HG03280 (cell line): ENCODE data around the gene TNFAIP8L2.

ENCODE experiments used
- ATAC-seq: cut with Tn5 transposase; IDR thresholded peaks from one replicate; pipeline ENCODE4 v1.9.1; 2021; ENCODE audit warnings: mild to moderate bottlenecking, moderate library complexity; ENCODE audit not compliant: unreplicated experiment

TNFAIP8L2 gene

GRCh38 chr1:151145304-151146071 lies 11.0 kb upstream of the TNFAIP8L2 start:
- no peak for ATAC-seq

- ATAC-seq: no peak
Observed at GRCh38 chr1:151146072-151146411, 10.4 kb upstream of the TNFAIP8L2 start.

- ATAC-seq: peak; percentile 95
Observed at GRCh38 chr1:151146412-151147131, 9.9 kb upstream of the TNFAIP8L2 start, which contains the start of gene SEMA6C. TSS of gene SEMA6C (minus strand) at chr1:151146631. CDS start at chr1:151142621, 4,010 bp downstream.

GRCh38 chr1:151147132-151147503 lies 9.3 kb upstream of the TNFAIP8L2 start:
- ATAC-seq: no peak

GRCh38 chr1:151147665-151148064 lies 8.8 kb upstream of the TNFAIP8L2 start:
- ATAC-seq: no peak

GRCh38 chr1:151157067-151157531 lies 650 bp downstream of the TNFAIP8L2 start:
- no peak for ATAC-seq

GRCh38 chr1:151158326-151158725 lies 1.9 kb downstream of the TNFAIP8L2 start:
- no peak for ATAC-seq

- no peak for ATAC-seq
Observed at GRCh38 chr1:151158751-151159251, 2.4 kb downstream of the TNFAIP8L2 start.

GRCh38 chr1:151159373-151159772 lies 2.9 kb downstream of the TNFAIP8L2 start:
- ATAC-seq: no peak

- ATAC-seq: no peak
Observed at GRCh38 chr1:151164732-151165280, 8.4 kb downstream of the TNFAIP8L2 start.

GRCh38 chr1:151165281-151165737 lies 8.9 kb downstream of the TNFAIP8L2 start:
- peak; percentile 10 for ATAC-seq

GRCh38 chr1:151165738-151166504 lies 9.5 kb downstream of the TNFAIP8L2 start, which contains the start of the genes LYSMD1 and SCNM1:
TSS of gene LYSMD1 (minus strand) at chr1:151165902. CDS start at chr1:151165258, 644 bp downstream.
TSS of gene SCNM1 (plus strand) at chr1:151166144. CDS start at chr1:151166153, 9 bp downstream.
- peak; percentile 93 for ATAC-seq

- ATAC-seq: no peak
Observed at GRCh38 chr1:151166505-151166956, 10.1 kb downstream of the TNFAIP8L2 start.

- no peak for ATAC-seq
Observed at GRCh38 chr1:151167116-151167515, 10.7 kb downstream of the TNFAIP8L2 start.

GRCh38 chr1:151171190-151171589 lies 14.7 kb downstream of the TNFAIP8L2 start:
- no peak for ATAC-seq

GRCh38 chr1:151175041-151175741 lies 18.7 kb downstream of the TNFAIP8L2 start:
- no peak for ATAC-seq

- no peak for ATAC-seq
Observed at GRCh38 chr1:151175863-151176262, 19.4 kb downstream of the TNFAIP8L2 start, which contains the start of gene TMOD4. TSS of gene TMOD4 (minus strand) at chr1:151175981. CDS start at chr1:151174875, 1,106 bp downstream.

GRCh38 chr1:151176514-151177045 lies 20.1 kb downstream of the TNFAIP8L2 start:
- ATAC-seq: no peak

GRCh38 chr1:151184211-151184610 lies 27.8 kb downstream of the TNFAIP8L2 start:
- no peak for ATAC-seq
